ENCODE results near the gene CPED1. TPM values are rescaled to one million over a fixed set of nuclear protein-coding genes. Genes with fewer than 3 reads are reported as not detected.

The CPED1 gene
- total and polyA plus RNA-seq, 10 of the 15 experiments (the other 5 are each of a cell fraction or from before 2014, with no cell fraction given), result 0.01 to 0.77 (median 0.10) TPM; not detected in 1

DNA sequence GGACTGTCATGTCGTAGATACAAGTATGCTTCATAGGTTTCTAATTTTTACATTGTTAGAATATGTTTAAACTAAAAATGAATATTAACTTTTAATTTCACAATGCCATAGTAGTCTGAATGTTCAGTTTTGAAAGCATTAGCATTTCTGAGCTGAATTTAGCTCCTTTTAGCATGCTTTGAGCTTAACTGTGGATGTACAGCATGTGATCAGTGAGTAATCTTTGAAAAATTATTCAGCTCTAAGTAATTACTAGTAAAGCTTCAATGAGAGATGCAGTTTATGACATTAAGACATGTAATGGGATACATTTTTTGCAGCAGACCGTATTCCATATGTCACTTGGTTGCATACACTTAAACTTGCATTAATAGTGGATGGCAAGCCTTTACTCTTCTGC is 226.1 kb downstream of the CPED1 start:
- SMC1A ChIA-PET (ENCODE audit: uncharacterized antibody, unreplicated experiment), result no interaction called here
- CTCF ChIA-PET, result no interaction called here
- Histone ChIP-seq H3K27ac (ENCODE audit: control insufficient read depth, insufficient read depth) (no peak overlapping the region), H3K27me3 (replicated peaks in 1 of 2; ENCODE audit: control insufficient read depth in 2 of 2, insufficient read depth in 2 of 2, low read length in 1 of 2) (no peaks in the 10 kb centered on the region), H2AFZ (ENCODE audit: control insufficient read depth, low read depth, low read length) (no peak overlapping the region), H3K36me3 (ENCODE audit: control insufficient read depth in 2 of 2, insufficient read depth in 2 of 2, low read length in 1 of 2) (no peaks in the 10 kb centered on the region), H3K4me2 (ENCODE audit: control insufficient read depth, insufficient read depth) (no peak overlapping the region), H4K20me1 (ENCODE audit: control insufficient read depth, insufficient read depth) (no peaks in the 10 kb centered on the region), H3K9me3 (replicated peaks; ENCODE audit: control insufficient read depth, insufficient read depth, low read length) (no peaks in the 10 kb centered on the region), H3K79me2 (ENCODE audit: control insufficient read depth, insufficient read depth, low read length) (no peaks in the 10 kb centered on the region), H3K9ac (ENCODE audit: control insufficient read depth, insufficient read depth, low read length) (no peak overlapping the region), H3K4me3 (no peak overlapping the region), H3K4me1 (ENCODE audit: control insufficient read depth, insufficient read depth, low read length) (no peaks in the 10 kb centered on the region)
- 16% methylated on average over 2 of the region's 2 CpGs for WGBS (ENCODE audit: insufficient coverage, insufficient replicate concordance, low lambda C conversion rate, missing lambda C conversion rate)
- intact Hi-C loops (cut with micrococcal nuclease; ENCODE audit: unreplicated experiment) (no loop called here), in situ Hi-C loops (cut with MboI) (no loop called here)
- FAIRE-seq (no peak), ATAC-seq (no peak), DNase-seq (ENCODE audit: low read depth, low spot score) (no peak)
- RAD21 ChIA-PET (ENCODE audit: unreplicated experiment), result no interaction called here
- POLR2A ChIA-PET, result no interaction called here
- no TSS peak for BruUV-seq (replicated peaks)
- TF ChIP-seq ZSCAN29 (IDR thresholded peaks at IDR 0.05), result no peak

DNA sequence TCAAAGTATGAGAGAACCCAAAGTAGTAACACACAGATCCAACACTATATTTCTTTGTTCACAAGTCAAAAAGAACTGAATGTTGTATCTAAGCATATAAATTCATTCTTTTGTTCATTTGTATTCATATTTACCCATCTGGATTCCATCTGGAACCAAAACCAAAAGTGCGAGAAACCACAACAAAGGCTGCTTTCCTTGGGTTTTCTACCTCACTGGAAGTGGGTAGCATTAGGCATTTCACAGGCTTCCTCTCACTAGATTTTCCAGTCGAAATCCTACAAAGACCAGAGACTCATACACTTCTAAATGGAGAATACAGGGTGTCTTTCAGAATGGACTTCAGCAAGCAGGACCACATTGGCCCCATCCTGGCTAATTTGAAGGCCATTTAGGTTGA is 230.5 kb downstream of the CPED1 start:
- Histone ChIP-seq H3K4me3 (no peak overlapping the region), H3K36me3 (ENCODE audit: control insufficient read depth in 2 of 2, insufficient read depth in 2 of 2, low read length in 1 of 2) (no peaks in the 10 kb centered on the region), H3K4me2 (ENCODE audit: control insufficient read depth, insufficient read depth) (no peak overlapping the region), H3K27ac (ENCODE audit: control insufficient read depth, insufficient read depth) (no peak overlapping the region), H3K9me3 (replicated peaks; ENCODE audit: control insufficient read depth, insufficient read depth, low read length) (no peaks in the 10 kb centered on the region), H3K79me2 (ENCODE audit: control insufficient read depth, insufficient read depth, low read length) (no peaks in the 10 kb centered on the region), H3K27me3 (replicated peaks in 1 of 2; ENCODE audit: control insufficient read depth in 2 of 2, insufficient read depth in 2 of 2, low read length in 1 of 2) (no peaks in the 10 kb centered on the region), H4K20me1 (ENCODE audit: control insufficient read depth, insufficient read depth) (no peaks in the 10 kb centered on the region), H3K4me1 (ENCODE audit: control insufficient read depth, insufficient read depth, low read length) (no peaks in the 10 kb centered on the region), H2AFZ (ENCODE audit: control insufficient read depth, low read depth, low read length) (no peak overlapping the region), H3K9ac (ENCODE audit: control insufficient read depth, insufficient read depth, low read length) (no peak overlapping the region)
- 44% methylated on average over 2 of the region's 2 CpGs for WGBS (ENCODE audit: insufficient coverage, insufficient replicate concordance, low lambda C conversion rate, missing lambda C conversion rate)
- in situ Hi-C loops (cut with MboI) (no loop called here), intact Hi-C loops (cut with micrococcal nuclease; ENCODE audit: unreplicated experiment) (no loop called here)
- FAIRE-seq (no peak), ATAC-seq (no peak), DNase-seq (ENCODE audit: low read depth, low spot score) (no peak)
- POLR2A ChIA-PET, result no interaction called here
- no TSS peak for BruUV-seq (replicated peaks)
- RAD21 ChIA-PET (ENCODE audit: unreplicated experiment), result no interaction called here
- CTCF ChIA-PET, result interaction anchor here (1.1 kb wide), 1 partner anchor 53 kb away, joined by 3 read pairs; no protein-coding TSS in a partner anchor
- SMC1A ChIA-PET (ENCODE audit: uncharacterized antibody, unreplicated experiment), result interaction anchor here (0.5 kb wide), 1 partner anchor 15 kb away, joined by 3 read pairs; no protein-coding TSS in a partner anchor
- TF ChIP-seq RBBP5 (conservative IDR thresholded peaks at IDR 0.05) (no peak), MEF2A (IDR thresholded peaks at IDR 0.05; ENCODE audit: insufficient read depth, low read depth, low read length) (no peak), TCF12 (IDR thresholded peaks at IDR 0.05; ENCODE audit: low read depth, low read length) (no peak), NFYA (IDR thresholded peaks at IDR 0.05; ENCODE audit: borderline replicate concordance, low read depth, low read length) (no peak), HDGF (IDR thresholded peaks at IDR 0.05) (no peak), TAF1 (IDR thresholded peaks at IDR 0.05; ENCODE audit: borderline replicate concordance, low read depth, low read length) (no peak)
- TF ChIP-seq, protein P1, sequence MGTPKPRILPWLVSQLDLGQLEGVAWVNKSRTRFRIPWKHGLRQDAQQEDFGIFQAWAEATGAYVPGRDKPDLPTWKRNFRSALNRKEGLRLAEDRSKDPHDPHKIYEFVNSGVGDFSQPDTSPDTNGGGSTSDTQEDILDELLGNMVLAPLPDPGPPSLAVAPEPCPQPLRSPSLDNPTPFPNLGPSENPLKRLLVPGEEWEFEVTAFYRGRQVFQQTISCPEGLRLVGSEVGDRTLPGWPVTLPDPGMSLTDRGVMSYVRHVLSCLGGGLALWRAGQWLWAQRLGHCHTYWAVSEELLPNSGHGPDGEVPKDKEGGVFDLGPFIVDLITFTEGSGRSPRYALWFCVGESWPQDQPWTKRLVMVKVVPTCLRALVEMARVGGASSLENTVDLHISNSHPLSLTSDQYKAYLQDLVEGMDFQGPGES (IDR thresholded peaks at IDR 0.05), result no peak
- TF ChIP-seq, protein P2, sequence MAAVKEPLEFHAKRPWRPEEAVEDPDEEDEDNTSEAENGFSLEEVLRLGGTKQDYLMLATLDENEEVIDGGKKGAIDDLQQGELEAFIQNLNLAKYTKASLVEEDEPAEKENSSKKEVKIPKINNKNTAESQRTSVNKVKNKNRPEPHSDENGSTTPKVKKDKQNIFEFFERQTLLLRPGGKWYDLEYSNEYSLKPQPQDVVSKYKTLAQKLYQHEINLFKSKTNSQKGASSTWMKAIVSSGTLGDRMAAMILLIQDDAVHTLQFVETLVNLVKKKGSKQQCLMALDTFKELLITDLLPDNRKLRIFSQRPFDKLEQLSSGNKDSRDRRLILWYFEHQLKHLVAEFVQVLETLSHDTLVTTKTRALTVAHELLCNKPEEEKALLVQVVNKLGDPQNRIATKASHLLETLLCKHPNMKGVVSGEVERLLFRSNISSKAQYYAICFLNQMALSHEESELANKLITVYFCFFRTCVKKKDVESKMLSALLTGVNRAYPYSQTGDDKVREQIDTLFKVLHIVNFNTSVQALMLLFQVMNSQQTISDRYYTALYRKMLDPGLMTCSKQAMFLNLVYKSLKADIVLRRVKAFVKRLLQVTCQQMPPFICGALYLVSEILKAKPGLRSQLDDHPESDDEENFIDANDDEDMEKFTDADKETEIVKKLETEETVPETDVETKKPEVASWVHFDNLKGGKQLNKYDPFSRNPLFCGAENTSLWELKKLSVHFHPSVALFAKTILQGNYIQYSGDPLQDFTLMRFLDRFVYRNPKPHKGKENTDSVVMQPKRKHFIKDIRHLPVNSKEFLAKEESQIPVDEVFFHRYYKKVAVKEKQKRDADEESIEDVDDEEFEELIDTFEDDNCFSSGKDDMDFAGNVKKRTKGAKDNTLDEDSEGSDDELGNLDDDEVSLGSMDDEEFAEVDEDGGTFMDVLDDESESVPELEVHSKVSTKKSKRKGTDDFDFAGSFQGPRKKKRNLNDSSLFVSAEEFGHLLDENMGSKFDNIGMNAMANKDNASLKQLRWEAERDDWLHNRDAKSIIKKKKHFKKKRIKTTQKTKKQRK (IDR thresholded peaks at IDR 0.05; ENCODE audit: low read depth, low read length), result no peak
- TF ChIP-seq, protein P3, sequence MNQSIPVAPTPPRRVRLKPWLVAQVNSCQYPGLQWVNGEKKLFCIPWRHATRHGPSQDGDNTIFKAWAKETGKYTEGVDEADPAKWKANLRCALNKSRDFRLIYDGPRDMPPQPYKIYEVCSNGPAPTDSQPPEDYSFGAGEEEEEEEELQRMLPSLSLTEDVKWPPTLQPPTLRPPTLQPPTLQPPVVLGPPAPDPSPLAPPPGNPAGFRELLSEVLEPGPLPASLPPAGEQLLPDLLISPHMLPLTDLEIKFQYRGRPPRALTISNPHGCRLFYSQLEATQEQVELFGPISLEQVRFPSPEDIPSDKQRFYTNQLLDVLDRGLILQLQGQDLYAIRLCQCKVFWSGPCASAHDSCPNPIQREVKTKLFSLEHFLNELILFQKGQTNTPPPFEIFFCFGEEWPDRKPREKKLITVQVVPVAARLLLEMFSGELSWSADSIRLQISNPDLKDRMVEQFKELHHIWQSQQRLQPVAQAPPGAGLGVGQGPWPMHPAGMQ (IDR thresholded peaks at IDR 0.05; ENCODE audit: borderline replicate concordance), result no peak
- TF ChIP-seq, protein P4, sequence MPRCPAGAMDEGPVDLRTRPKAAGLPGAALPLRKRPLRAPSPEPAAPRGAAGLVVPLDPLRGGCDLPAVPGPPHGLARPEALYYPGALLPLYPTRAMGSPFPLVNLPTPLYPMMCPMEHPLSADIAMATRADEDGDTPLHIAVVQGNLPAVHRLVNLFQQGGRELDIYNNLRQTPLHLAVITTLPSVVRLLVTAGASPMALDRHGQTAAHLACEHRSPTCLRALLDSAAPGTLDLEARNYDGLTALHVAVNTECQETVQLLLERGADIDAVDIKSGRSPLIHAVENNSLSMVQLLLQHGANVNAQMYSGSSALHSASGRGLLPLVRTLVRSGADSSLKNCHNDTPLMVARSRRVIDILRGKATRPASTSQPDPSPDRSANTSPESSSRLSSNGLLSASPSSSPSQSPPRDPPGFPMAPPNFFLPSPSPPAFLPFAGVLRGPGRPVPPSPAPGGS (IDR thresholded peaks at IDR 0.05; ENCODE audit: borderline replicate concordance, insufficient read depth, low read depth, low read length, poor library complexity, severe bottlenecking), result no peak
